Measurements from ENCODE around the gene EIF1B.

Gene EIF1B

DNA sequence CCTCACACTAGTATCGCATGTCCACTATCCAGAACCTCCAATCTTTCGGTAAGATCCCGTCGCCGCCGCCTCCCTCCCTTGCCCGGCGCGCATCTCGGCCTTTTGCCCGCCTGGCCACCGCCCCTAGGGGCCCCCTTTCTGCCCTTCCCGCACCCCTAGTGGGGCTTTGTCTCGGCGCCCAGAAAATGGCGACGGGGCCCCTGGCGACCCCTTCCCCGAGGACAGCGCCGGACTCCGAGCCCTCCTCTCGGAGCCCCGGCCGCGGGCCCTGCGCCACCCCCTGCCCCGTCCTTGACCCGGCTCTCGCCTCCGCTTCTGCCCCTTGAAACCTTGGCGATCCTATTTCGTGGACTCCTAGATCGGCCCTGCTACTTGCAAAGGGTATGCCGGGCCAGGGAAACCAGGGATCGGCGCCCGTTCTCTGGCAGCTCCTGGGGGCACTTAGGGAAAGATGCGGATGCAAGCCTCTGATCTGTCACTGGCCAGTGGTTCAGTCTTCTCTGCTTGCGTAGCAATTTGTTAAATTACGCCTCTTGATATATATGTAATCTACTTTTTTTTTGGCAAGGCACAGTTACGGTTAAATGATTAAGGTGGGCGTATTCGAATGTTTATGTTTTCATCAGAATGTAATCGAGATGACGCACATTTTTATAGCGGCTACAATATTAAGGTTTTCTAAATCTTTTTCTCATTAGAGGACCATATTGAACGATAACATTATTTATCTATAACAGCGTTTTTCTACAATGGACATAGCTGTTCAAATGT, 603 bp downstream of the EIF1B start:
- DNase-seq: no peak

DNA sequence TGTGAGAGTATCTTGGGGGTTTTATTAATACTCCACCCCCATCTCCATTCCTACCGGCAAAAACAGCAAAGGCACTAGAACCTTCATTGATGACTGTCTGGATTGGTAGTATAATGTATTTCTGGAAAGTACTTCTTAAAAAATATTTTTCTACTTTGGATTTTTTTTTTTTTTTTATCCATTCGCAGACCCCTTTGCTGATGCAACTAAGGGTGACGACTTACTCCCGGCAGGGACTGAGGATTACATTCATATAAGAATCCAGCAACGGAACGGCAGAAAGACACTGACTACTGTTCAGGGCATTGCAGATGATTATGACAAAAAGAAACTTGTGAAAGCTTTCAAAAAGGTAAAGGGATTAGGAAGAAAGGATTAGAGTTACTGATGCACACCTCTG, 1.2 kb downstream of the EIF1B start:
- no peak for DNase-seq

DNA sequence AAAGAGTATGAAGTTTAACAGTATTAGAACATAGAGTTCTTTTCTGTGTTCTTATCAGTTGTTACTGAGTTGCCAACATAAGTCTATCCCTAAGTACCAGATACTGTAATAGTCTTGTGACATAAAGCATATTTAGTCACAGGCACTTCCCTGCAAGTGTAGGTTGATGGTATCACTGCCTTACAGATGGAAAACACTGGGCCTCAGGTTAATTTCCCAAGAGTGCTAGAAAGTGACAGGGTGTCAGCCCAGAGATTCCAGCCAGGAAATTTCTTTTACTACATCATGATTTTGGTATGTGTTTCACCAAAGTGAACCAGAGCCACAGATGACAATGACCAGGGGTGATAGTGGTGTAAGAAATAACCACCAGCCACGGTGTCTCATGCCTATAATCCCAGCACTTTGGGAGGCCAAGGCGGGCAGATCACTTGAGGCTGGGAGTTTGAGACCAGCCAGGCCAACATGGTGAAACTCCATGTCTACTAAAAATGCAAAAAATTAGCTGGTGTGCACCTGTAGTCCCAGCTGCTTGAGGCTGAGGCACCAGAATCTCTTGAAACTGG, 3.2 kb downstream of the EIF1B start:
- no peak for DNase-seq

DNA sequence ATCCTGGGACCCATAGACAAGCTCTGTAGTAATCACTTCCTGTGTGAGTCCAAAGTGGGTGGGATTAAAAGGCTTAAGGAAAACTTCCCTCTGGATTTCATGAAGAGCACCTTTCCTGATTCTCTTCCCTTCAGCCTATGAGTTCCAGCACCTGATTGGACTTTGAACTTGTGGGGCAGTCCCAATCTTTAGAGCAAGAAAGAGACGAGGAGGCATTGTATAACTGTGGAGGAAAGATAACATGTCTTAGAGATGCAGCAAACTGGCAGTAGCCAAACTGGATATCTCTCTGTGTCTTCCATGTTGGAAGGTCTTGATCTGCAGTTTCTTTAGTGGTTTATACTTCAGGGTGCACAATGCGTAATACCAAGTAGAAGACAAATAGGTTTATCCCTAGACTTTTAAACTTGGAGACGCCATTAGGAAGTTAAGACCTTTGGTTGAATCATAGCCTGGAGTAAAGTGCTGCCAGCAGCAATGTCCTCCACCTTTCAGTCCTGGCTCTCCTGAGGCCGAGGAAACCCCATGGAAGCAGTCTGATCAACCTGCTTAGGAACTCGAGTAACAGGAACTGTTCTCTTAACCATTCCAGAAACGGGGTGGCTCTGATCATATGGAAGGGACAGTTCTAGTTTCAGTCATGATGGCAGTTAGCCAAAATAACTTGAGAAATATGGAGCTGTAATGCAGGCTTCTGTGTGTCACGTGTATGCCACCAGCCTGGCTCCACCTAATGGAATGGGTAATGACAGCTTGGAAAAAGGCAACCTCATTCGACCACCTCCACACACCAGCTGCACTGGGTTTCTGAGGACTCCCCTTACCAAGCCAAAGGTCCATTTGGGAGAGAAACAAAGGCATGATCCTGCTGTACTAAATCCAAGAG, 4.7 kb downstream of the EIF1B start:
- DNase-seq: no peak

DNA sequence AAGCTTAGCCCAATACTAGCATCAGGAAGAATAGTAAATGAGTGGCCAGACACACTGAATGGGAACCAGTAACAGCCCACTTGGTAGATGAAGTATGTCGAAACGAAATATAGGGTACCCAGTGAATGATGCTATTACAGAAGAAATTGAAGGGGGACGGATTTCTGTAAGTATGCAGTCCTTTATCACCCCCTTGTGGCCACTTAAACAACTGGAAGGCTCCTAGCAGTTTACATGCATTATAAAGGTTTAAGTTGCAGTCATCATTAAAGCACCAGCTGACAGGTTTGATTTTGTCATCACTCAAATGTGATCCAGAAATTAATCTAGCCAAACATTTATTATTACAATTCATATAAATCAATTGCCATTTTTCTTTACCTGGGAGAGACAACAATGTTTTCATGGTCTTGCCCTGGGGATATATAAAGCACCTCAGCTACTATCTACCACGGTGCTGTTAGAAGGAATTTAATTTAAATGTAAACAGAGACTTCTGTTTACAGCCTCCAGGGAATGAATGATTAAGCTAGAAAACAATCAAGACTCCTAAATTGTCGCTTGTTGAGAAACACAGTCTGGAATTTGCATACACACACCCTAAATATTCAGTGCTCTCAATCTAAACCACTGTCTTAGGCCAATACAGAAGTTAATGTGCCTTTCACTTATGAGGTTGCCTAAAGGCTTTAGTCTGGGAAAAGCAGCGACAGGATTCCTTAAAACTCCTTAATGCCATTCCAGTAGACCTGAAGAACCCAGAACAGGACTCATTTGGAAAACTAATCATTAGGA, 7.8 kb downstream of the EIF1B start:
- peak; percentile 0 for DNase-seq

DNA sequence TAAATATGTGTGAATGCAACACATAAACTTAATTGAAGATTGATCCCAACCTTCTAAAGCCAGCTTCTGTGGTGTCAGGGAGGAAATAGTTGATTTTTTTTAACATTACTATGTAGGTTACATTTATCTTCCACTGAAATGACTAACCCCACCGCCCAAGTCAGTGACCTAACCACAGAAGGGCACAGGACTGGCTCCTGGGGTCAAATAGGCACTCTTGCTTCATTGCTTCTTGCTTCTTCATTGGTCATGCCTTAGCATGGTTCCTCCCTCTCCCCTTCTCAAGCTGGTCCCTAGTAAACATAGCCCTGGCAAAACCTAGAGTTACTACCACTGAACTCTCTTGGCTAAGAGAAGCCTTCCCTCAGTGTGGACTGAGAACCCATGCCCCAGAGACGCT, 12.3 kb downstream of the EIF1B start:
- no peak for DNase-seq

DNA sequence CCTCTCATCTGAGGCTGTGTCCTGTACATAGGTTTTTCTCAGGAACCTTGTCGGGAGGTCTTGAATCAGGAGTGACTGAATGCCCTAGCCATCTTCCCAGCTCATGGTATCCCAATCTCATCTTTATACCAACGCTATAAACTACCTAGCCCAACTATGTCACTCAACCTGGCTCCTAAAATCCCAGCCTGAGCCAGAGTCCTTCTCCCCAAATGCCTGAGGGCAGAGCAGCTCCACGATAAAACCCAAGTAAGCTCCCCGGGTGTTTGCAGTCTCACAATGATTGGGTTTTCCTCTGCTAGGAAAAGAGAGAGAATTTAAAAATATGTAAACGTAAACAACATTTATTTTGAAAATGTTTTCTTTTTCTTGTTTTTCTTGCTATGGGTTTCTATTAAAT, 14.4 kb downstream of the EIF1B start:
- DNase-seq: no peak

DNA sequence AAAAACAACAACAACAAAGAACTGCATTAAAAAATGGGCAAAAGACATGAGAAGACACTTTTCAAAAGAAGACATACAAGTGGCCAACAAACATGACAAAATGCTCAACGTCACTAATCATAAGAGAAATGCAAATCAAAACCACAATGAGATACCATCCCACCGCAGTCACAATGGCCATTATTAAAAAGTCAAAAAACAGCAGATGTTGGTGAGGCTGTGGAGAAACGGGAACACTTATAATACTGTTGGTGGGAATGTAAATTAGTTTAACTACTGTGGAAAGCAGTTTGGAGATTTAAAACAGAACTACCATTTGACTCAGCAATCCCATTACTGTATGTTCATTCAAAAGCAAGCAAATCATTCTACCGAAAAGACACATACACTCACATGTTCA, 15.1 kb downstream of the EIF1B start:
- no peak for DNase-seq

DNA sequence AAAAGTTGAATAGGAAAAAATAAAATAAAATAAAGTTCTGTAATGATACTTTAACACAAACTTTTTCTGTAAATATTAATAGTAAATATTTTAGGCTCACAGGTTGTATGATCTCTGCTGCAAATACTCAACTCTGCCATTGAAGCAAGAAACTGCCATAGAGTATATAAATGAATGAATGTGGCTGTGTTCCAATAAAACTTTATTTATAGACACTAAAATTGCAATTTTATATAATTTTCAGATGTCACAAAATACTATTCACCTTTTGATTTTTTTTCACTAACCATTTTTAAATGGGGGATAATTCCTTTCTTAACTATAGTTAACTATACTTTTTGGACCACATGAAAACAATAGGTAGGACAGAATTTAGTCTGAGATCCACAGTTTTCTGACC, 16.0 kb downstream of the EIF1B start:
- no peak for DNase-seq

DNA sequence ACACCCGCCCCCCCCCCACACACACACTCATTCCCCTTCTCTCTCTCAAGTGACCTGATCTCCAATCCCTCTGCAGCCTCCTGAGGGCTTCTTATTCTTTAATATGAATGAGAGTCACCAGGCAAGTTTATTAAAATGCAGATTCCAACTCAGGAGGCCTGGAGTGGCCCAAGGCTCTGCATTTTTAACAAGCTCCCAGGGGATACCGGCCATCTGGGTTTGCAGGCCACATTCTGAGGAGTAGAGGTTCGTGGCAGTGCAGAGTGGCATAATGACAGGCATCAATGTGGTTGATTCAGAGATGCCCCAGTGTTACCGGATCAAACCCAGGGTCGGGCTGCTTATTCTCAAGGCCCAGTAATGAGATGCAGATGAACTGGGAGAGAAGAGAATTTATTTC, 18.9 kb downstream of the EIF1B start:
- DNase-seq: no peak

DNA sequence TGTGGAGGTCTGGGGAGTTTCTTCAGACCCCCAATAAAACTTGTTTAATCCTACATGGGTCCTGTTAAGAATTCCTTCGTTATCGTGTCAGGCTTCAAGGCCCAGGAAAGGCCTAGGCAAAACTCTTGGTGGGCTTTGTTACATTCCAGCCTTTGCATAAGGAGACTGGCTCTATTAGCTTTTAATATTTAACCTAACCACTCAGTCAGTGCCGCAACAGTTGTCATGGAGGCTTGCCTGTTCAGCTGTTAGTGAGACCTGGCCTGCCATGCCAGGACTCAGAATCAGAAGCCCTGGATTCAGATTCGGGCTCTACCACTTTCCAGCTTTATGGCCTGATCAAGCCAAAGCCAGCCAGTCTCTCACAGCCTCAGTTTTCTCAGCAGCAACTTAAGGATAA, 19.6 kb downstream of the EIF1B start:
- DNase-seq: no peak

DNA sequence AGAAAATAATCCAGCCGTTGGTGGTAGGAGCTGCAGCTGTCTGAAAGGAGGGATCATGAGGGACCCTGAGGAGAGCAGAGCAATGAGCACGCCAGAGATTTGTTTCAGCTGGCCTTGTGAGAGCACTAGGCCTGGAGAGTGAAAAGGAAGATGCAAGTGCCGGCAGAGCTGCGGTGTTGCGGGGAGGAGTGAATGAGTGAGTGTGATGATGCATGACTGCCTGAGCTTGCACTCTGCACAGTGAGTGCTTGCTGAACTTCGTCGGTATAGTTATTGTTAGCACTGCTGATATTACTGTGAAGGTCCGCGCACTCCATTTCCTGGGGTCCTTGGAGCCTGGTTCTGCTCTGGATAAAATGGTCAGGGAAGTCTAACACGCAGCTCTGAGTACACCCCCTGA, 23.2 kb downstream of the EIF1B start:
- no peak for DNase-seq

DNA sequence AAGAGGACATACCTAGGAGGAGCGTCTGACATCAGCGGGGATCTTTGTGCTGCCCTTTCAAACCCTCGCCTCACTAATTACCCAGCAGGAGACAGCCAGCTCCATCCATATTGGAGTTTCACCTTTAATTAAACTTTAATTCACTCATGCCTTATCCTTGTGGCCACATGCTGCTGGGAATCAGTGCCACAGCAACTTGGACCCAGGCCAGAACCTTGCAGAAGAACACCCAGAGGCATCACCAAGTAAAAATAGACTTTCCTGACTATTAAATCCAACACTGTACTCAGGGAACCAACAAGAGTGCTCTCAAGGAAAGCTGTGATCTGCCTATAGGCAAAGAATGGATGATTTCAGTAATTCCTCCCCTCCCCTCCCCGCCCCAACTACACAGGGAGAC, 23.9 kb downstream of the EIF1B start:
- DNase-seq: no peak

DNA sequence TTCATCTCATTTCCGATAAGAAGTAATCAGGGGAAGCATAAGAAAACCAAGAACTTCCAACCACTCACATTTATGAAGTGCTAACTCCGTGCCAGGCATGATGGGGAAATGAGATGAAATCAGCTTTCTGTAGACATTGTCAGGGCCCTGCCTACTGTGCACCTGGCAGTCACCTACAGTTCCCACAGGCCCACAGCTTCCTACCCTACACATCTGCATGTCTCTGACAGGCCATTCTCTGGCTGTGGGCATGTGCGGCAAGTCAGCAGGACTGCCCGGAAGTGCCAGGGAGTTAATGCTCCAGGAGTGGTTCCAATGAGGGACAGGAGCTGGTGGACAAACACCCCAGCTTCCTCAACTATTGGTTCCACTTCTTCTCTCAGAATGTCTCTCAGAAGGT, 24.3 kb downstream of the EIF1B start:
- DNase-seq: no peak

DNA sequence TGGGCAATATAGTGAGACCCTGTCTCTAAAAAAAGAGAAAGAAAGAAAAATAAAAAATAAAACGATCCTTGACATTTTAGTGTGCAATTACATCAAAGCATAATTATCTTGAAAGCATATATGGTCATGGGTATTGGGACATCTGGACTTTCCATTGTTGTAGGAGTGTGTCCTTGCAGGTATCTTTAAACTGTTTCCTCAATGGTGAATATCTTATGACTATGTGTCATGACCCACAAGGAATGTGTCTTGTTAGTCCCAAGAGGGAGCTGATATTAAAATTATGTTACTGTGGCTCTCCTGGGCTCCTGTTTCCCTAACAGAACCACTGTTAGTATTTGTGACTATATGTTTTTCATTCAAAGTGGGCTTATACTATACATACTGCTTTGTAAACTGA, 26.6 kb downstream of the EIF1B start:
- DNase-seq: no peak

DNA sequence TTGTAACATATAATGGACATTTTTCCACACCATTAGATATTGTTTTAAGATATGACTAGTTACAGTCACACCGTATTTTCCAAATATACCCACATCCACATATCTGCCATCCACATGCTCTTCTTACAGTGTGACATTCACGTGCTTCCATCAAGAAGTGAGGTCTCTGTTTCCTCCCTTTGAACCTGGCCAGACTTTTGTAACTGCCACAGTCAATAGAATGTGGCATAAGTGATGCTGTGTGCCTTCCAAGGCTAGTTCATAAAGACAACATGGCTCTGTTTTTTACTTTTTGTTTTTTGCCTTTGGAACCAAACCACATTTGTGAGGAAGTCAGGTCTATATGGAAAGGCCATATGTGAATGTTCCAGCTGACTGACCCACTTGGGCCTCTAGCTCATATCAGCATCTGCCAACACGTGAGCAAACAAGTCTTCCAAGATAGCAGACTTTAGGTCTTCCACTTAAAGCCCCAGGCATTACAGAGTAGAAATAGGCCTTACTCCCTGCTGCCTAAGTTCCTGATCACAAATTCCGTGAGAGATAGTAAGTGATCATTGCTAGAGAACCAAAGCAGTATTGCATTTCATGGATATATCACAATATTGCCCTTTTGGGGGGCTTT, 27.1 kb downstream of the EIF1B start:
- no peak for DNase-seq

DNA sequence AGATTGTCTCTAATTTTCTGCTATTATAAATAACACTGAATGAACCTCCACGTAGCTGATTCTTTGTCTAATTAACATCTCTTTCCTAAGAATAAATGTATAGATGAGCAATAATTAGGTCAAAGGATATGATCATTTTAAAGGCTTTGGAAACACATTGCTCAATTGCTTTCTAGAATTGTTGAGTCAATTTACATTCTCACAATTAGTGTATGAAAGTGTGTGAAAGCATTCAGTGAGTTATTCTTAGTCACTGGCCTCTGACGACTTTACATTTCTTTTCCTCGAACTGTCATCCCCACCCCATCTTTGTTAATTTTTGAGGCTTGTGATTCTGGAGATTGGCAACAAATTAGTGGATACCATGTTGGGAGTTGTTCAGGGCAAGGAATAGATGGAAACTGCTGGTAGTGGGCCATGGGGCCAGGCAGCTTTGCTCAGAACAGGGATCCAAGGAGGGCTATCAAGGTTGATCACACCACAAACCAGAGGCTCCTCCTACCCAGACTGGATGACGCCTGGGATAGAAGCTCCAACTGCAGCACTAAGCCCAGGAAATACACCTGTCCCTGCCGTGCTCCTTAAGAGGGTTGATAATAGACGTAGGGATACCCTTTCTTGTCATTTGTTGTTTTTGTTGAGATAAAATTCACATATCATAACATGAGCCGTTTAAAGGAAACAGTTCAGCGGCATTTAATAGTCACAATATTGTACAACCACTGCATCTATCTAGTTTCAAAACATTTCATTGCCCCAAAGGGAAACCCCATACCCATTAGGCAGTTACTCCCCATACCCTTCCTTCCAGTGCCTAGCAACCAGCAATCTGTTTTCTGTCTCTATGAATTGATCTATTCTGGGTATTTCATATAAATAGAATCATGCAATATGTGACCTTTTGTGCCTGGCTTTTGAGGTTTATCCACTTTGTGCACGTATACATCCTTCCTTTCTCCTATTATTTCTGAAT, 27.9 kb downstream of the EIF1B start:
- DNase-seq: no peak

DNA sequence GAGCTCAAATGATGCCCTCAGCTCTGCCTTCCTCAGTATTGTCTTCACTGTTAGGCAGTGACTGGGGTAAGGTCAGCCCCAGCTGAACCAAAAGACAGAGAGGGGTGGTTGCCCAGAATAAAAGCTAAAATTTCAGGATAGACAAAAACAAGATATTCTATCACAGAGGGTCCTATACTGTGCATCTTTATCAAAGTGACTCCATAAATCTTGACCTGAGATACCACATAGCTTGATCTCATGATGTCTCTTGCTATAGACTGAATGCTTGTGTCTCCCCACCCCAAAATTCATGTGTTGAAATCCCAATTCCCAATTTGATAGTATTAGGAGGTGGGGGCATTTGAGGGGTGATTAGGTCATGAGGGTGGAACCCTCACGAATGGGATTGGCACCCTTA, 30.4 kb downstream of the EIF1B start:
- DNase-seq: no peak

DNA sequence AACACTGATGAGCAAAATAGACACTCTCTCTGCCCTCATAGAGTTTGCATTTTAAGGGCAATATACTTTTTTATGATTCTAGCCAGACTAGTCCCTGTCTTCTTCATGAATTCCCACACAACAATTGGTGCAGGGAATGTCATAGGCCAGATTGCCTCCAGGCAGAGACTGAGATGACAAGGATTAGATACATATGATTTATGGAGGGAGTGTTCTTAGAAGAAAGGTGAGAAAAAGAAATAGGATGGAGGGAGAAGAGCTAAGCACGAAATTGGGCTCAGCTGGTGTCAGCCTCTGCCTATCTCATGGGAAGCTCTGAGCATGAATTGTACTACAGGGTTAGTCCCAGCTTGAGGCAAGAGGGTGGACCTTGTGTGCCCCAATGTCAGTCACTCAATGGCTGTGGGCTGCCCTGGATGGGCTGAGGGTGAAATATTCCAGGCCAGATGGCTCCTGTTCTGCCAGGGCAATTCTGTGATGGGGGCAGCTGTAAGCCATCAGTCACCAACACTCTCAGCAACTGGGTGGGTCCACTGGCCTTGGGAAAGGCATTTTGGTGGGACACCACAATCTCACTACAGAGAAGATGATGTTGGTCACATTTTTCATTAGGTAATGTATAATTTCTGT, 31.1 kb downstream of the EIF1B start:
- no peak for DNase-seq

DNA sequence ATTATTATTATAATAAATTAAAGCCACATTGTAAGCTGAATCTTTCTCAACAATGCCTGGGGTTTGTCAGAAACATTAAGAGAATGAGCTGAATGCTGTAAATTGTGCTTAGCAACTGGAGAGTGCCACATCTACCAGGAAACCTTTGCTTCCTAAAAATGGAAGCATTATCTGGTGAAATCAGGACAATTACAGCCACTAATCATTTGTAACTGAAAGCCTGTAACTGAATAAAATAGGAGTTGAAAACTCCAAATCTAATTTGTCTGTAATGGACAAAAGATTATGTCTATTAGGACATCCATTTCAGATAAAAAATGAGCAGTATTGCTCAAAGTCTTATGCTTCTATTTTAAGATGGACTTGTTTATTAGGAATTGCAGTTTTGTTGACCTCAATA, 32.2 kb downstream of the EIF1B start:
- DNase-seq: no peak

DNA sequence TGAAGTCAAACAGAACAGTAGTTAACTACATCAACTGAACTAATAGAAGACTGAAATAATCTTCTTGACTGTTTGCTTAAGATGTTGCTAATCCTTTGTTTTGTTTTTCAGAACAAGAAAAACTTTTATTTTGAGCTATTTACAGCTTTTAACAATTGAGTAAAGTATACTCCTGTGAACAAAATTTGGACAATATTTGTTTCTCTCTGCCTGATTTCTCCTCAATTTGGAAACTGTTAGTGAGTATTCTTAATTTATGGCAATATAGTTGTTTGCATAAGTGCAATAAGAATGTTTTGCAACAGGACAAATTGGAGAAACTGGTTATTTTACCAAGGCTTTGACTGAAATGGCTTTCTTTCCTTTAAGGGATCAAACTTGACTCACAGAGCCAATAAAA, 41.0 kb downstream of the EIF1B start:
- DNase-seq: no peak
